K562 (cell line): ENCODE measurements around the gene ZC3H18. TPM values are rescaled to one million over a fixed set of nuclear protein-coding genes. Genes with fewer than 3 reads are reported as not detected.

ENCODE experiments used
- ASH1L ChIP-seq: fragments of 450-650 bp; IDR thresholded peaks from 2 replicates; pipeline ENCODE4 v1.6.1; 2018; ENCODE audit warnings: borderline replicate concordance, mild to moderate bottlenecking, low read depth; ENCODE audit not compliant: partially characterized antibody
- BDP1 ChIP-seq: IDR thresholded peaks from 3 replicates; pipeline ENCODE4 v1.6.1; 2011; ENCODE audit not compliant: insufficient read length, insufficient read depth
- BRCA1 ChIP-seq, 2 experiments: fragments of 450-650 bp in 1 of 2; sonication (generic) in 1 of 2; formaldehyde crosslinking in 1 of 2; IDR thresholded peaks; 2 replicates each; pipeline versions ENCODE4 v1.5.0 to v1.6.1; 2017 to 2020; ENCODE audit warnings: mild to moderate bottlenecking in 1 of 2, missing genetic modification reagents in 1 of 2
- ETV5 ChIP-seq: sonication (generic); formaldehyde crosslinking; IDR thresholded peaks from 2 replicates; pipeline ENCODE4 v1.4.0; 2020; ENCODE audit warnings: low read depth, mild to moderate bottlenecking, missing genetic modification reagents
- MCM3 ChIP-seq: fragments of 450-650 bp; IDR thresholded peaks from 2 replicates; pipeline ENCODE4 v1.6.1; 2016
- NBN ChIP-seq: fragments of 450-650 bp; IDR thresholded peaks from 2 replicates; pipeline ENCODE4 v1.6.1; 2016; ENCODE audit warnings: low read depth, mild to moderate bottlenecking
- NCOA6 ChIP-seq: fragments of 450-650 bp; IDR thresholded peaks from 2 replicates; pipeline ENCODE4 v1.6.1; 2017; ENCODE audit warnings: mild to moderate bottlenecking
- PHB2 ChIP-seq: fragments of 450-650 bp; IDR thresholded peaks from 2 replicates; pipeline ENCODE4 v1.6.1; 2017; ENCODE audit warnings: low read depth
- PURB ChIP-seq: sonication (generic); formaldehyde crosslinking; IDR thresholded peaks from 2 replicates; pipeline ENCODE4 v1.9.0; 2021; ENCODE audit warnings: low read depth, mild to moderate bottlenecking, missing genetic modification reagents
- RFX1 ChIP-seq: fragments of 450-650 bp; IDR thresholded peaks from 2 replicates; pipeline ENCODE4 v1.6.1; 2016; ENCODE audit warnings: mild to moderate bottlenecking, moderate library complexity
- SAP30 ChIP-seq: fragments of 200-600 bp; sonication (generic); IDR thresholded peaks from 2 replicates; pipeline ENCODE4 v1.6.1; 2012; ENCODE audit warnings: borderline replicate concordance, low read depth, mild to moderate bottlenecking, moderate library complexity, low read length, control low read depth, inconsistent platforms; ENCODE audit not compliant: insufficient read depth, poor library complexity, severe bottlenecking
- SMC3 ChIP-seq: conservative IDR thresholded peaks from 2 replicates; pipeline ENCODE4 v1.6.1; 2011; ENCODE audit warnings: low read depth, low read length, improper control_type of control experiment; ENCODE audit not compliant: insufficient read depth
- TEAD2 ChIP-seq: fragments of 450-650 bp; IDR thresholded peaks from 2 replicates; pipeline ENCODE4 v1.6.1; 2016; ENCODE audit warnings: missing genetic modification characterization, control low read depth, missing compliant biosample characterization
- ZNF140 ChIP-seq: fragments of 250-450 bp; sonication (Bioruptor Pico); IDR thresholded peaks from 2 replicates; pipeline ENCODE4 v1.8.0; 2021; ENCODE audit warnings: moderate library complexity, mild to moderate bottlenecking, inconsistent platforms
- ZNF274 ChIP-seq: IDR thresholded peaks from 2 replicates; pipeline ENCODE4 v1.6.1; 2011; ENCODE audit warnings: low read depth, mild to moderate bottlenecking, low read length, moderate library complexity, borderline replicate concordance
- ZNF384 ChIP-seq: IDR thresholded peaks from 2 replicates; pipeline ENCODE4 v1.6.1; 2012; ENCODE audit warnings: low read depth, low read length, improper control_type of control experiment
- ZNF695 ChIP-seq: fragments of 450-650 bp; formaldehyde crosslinking; IDR thresholded peaks from 2 replicates; pipeline ENCODE4 v1.4.0; 2020; ENCODE audit warnings: mild to moderate bottlenecking, moderate library complexity
- ZNF785 ChIP-seq: fragments of 250-450 bp; sonication (Bioruptor Pico); IDR thresholded peaks from 2 replicates; pipeline ENCODE4 v1.4.0; 2020; ENCODE audit warnings: mild to moderate bottlenecking
- polyA plus RNA-seq, 8 experiments: library from polyadenylated mRNA; depleted of rRNA in 4 of 8; stranded (reverse) in 5 of 8; unstranded in 3 of 8; fragments of >200 nt; fragmentation: Nextera tagmentation in 2 of 8; fragmentation: Illumina TruSeq in 1 of 8; extraction: Ambion mirVana in 2 of 8; extraction: Trizol in 1 of 8; gene quantifications; 2 replicates each; pipeline versions ENCODE4 v1.2.1 to v1.2.3, GENCODE V29; 2011 to 2014; ENCODE audit warnings: inconsistent platforms in 1 of 8, missing spikeins in 1 of 8
- total RNA-seq, 7 experiments: library from RNA; depleted of rRNA in 6 of 7; stranded (reverse); fragments of >200 nt in 6 of 7; fragmentation: Illumina TruSeq in 2 of 7; extraction: Trizol in 2 of 7; gene quantifications; 2 replicates each; pipeline versions ENCODE4 v1.2.1 to v1.2.3, GENCODE V29; 2011 to 2021; ENCODE audit warnings: low replicate concordance in 1 of 7
- TF ChIP-seq, protein P1 (sequence below): IDR thresholded peaks from 2 replicates; pipeline ENCODE4 v1.6.1; 2012; ENCODE audit warnings: low read depth, low read length, improper control_type of control experiment, borderline replicate concordance
- TF ChIP-seq, protein P2 (sequence below): sonication (generic); formaldehyde crosslinking; IDR thresholded peaks from 2 replicates; pipeline ENCODE4 v1.8.0; 2023; ENCODE audit warnings: mild to moderate bottlenecking, missing genetic modification reagents
- TF ChIP-seq, protein P3 (sequence below): fragments of 450-650 bp; formaldehyde crosslinking; IDR thresholded peaks from 2 replicates; pipeline ENCODE4 v1.4.0; 2020; ENCODE audit warnings: mild to moderate bottlenecking

ZC3H18 gene
- total and polyA plus RNA-seq, 9 of the 15 experiments (the other 6 are each of a cell fraction or from before 2014, with no cell fraction given) = 1.7 to 88.7 (median 26.9) TPM

DNA sequence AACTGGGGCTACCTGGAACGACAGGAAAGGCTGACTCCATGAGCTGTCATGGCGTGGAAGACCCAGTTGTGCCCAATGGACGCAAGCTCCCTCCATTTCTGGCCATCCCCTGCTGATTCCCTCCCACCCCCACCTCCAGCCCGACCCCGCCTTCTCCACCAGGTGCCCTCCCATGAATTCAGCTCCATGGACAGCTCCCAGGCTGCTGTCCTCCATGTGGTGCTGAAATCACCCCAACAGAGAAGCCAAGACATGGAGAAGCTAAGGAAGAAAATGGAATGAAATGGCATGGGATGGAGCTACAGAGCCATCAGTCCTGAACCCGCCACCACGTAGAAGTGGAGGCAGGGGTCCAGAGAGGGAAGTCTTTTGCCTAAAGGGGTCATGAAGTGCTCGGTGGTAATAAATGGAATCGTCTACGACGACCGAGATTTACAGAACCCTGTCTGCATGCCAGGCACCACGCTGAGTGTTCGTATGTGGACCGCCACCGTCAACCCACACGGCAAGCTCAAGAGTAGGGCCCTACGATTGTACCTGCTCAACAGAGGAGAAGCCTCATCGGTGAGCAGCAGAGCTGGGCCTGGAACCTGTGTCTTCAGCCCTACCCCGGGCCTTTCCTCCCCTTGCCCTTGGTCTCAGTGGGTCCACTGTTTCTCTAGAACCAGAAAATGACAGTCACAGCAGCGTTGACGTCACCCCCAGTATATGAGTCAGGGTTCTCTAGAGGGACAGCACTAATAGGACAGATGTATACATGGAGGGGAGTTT is 9.3 kb upstream of the ZC3H18 start (continued):
- TF ChIP-seq, protein P1, sequence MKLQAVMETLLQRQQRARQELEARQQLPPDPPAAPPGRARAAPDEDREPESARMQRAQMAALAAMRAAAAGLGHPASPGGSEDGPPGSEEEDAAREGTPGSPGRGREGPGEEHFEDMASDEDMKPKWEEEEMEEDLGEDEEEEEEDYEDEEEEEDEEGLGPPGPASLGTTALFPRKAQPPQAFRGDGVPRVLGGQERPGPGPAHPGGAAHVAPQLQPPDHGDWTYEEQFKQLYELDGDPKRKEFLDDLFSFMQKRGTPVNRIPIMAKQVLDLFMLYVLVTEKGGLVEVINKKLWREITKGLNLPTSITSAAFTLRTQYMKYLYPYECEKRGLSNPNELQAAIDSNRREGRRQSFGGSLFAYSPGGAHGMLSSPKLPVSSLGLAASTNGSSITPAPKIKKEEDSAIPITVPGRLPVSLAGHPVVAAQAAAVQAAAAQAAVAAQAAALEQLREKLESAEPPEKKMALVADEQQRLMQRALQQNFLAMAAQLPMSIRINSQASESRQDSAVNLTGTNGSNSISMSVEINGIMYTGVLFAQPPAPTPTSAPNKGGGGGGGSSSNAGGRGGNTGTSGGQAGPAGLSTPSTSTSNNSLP = no peak
- TF ChIP-seq, protein P2, sequence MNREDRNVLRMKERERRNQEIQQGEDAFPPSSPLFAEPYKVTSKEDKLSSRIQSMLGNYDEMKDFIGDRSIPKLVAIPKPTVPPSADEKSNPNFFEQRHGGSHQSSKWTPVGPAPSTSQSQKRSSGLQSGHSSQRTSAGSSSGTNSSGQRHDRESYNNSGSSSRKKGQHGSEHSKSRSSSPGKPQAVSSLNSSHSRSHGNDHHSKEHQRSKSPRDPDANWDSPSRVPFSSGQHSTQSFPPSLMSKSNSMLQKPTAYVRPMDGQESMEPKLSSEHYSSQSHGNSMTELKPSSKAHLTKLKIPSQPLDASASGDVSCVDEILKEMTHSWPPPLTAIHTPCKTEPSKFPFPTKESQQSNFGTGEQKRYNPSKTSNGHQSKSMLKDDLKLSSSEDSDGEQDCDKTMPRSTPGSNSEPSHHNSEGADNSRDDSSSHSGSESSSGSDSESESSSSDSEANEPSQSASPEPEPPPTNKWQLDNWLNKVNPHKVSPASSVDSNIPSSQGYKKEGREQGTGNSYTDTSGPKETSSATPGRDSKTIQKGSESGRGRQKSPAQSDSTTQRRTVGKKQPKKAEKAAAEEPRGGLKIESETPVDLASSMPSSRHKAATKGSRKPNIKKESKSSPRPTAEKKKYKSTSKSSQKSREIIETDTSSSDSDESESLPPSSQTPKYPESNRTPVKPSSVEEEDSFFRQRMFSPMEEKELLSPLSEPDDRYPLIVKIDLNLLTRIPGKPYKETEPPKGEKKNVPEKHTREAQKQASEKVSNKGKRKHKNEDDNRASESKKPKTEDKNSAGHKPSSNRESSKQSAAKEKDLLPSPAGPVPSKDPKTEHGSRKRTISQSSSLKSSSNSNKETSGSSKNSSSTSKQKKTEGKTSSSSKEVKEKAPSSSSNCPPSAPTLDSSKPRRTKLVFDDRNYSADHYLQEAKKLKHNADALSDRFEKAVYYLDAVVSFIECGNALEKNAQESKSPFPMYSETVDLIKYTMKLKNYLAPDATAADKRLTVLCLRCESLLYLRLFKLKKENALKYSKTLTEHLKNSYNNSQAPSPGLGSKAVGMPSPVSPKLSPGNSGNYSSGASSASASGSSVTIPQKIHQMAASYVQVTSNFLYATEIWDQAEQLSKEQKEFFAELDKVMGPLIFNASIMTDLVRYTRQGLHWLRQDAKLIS (CRISPR knock-in tag) = peak; percentile 98
- TF ChIP-seq BDP1 (no peak), ASH1L (no peak), BRCA1 (IDR thresholded peaks at IDR 0.05) (no peak), BRCA1 (CRISPR knock-in tag; IDR thresholded peaks at IDR 0.05) (peak; percentile 95; the same call in 1 of the 2 replicates), NCOA6 (peak; percentile 99), SMC3 (no peak), TEAD2 (tag) (no peak), ETV5 (CRISPR knock-in tag) (peak; percentile 92), SAP30 (peak; percentile 91), NBN (no peak), MCM3 (no peak), PHB2 (no peak), ZNF384 (no peak), PURB (CRISPR knock-in tag) (no peak), ZNF785 (CRISPR knock-in tag) (no peak), ZNF695 (CRISPR knock-in tag) (no peak), ZNF140 (CRISPR knock-in tag) (no peak), RFX1 (no peak), ZNF274 (no peak)
- TF ChIP-seq, protein P3, sequence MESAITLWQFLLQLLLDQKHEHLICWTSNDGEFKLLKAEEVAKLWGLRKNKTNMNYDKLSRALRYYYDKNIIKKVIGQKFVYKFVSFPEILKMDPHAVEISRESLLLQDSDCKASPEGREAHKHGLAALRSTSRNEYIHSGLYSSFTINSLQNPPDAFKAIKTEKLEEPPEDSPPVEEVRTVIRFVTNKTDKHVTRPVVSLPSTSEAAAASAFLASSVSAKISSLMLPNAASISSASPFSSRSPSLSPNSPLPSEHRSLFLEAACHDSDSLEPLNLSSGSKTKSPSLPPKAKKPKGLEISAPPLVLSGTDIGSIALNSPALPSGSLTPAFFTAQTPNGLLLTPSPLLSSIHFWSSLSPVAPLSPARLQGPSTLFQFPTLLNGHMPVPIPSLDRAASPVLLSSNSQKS = no peak
